ENCODE measurements around the gene KRTAP24-1.

GRCh38 chr21:30320215-30320614 lies 37.5 kb upstream of the KRTAP24-1 start, which contains the start of gene KRTAP26-1:
- no peak for TF ChIP-seq CTCF (IDR thresholded peaks at IDR 0.05)
- no peak for TF ChIP-seq POLR2A (IDR thresholded peaks at IDR 0.05)

Data from lower leg skin (tissue), 3 donors.